Erythroblast (primary cell): ENCODE data around the gene LAS1L.

ENCODE experiments used
- GATA1 ChIP-seq: IDR thresholded peaks from 2 replicates; pipeline ENCODE4 v1.6.1; 2011; ENCODE audit warnings: low read depth, mild to moderate bottlenecking, control low read depth, low read length, moderate library complexity
- POLR2A ChIP-seq: IDR thresholded peaks from 2 replicates; pipeline ENCODE4 v1.6.1; 2011; ENCODE audit warnings: mild to moderate bottlenecking, low read length

GRCh38 chrX:65522739-65523372 lies 11.7 kb downstream of the LAS1L start:
- TF ChIP-seq POLR2A = no peak
- no peak for TF ChIP-seq GATA1
